IMR-90 (cell line): Measurements from ENCODE around the gene PRPF4.

ENCODE experiments used
- POLR2A ChIP-seq: IDR thresholded peaks from 2 replicates; pipeline ENCODE4 v1.6.1; 2012; ENCODE audit warnings: mild to moderate bottlenecking, low read depth, low read length
- RFX5 ChIP-seq: IDR thresholded peaks from 2 replicates; pipeline ENCODE4 v1.8.0; 2012; ENCODE audit warnings: low read depth, mild to moderate bottlenecking, low read length, moderate library complexity
- SMC3 ChIP-seq: fragments of 150-350 bp; IDR thresholded peaks from 2 replicates; pipeline ENCODE4 v1.6.1; 2016; ENCODE audit warnings: low read depth, mild to moderate bottlenecking, antibody characterized with exemption, low read length, moderate library complexity
- TF ChIP-seq, protein P1 (sequence below): conservative IDR thresholded peaks from 2 replicates; pipeline ENCODE4 v1.5.1; 2012; ENCODE audit warnings: mild to moderate bottlenecking, low read depth, low read length, improper control_type of control experiment
- TF ChIP-seq, protein P2 (sequence below): fragments of 150-350 bp; IDR thresholded peaks from 2 replicates; pipeline ENCODE4 v1.6.1; 2016; ENCODE audit warnings: low read depth, mild to moderate bottlenecking, low read length, moderate library complexity, borderline replicate concordance

DNA sequence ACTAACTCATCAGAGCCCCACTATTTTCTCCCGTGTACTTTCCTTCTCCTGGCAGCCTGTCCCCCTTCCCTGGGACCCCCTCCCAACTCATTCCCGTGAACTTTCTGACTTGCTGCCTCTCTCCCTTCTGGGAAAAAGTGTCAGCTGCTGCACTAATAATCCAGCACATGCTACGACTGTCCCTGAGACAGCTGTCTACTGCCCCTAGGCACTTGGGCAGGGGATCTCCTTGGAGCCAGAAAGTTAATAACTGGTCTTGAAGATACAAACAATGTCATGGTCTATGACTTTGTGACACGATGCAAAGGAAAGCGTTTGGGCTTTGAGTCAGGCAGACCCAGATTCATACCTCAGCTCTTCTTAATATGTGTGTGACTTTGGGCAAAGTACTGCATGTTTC, 37.8 kb downstream of the PRPF4 start:
- TF ChIP-seq, protein P1, sequence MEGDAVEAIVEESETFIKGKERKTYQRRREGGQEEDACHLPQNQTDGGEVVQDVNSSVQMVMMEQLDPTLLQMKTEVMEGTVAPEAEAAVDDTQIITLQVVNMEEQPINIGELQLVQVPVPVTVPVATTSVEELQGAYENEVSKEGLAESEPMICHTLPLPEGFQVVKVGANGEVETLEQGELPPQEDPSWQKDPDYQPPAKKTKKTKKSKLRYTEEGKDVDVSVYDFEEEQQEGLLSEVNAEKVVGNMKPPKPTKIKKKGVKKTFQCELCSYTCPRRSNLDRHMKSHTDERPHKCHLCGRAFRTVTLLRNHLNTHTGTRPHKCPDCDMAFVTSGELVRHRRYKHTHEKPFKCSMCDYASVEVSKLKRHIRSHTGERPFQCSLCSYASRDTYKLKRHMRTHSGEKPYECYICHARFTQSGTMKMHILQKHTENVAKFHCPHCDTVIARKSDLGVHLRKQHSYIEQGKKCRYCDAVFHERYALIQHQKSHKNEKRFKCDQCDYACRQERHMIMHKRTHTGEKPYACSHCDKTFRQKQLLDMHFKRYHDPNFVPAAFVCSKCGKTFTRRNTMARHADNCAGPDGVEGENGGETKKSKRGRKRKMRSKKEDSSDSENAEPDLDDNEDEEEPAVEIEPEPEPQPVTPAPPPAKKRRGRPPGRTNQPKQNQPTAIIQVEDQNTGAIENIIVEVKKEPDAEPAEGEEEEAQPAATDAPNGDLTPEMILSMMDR = no peak
- TF ChIP-seq POLR2A (no peak), SMC3 (no peak), RFX5 (no peak)
- TF ChIP-seq, protein P2, sequence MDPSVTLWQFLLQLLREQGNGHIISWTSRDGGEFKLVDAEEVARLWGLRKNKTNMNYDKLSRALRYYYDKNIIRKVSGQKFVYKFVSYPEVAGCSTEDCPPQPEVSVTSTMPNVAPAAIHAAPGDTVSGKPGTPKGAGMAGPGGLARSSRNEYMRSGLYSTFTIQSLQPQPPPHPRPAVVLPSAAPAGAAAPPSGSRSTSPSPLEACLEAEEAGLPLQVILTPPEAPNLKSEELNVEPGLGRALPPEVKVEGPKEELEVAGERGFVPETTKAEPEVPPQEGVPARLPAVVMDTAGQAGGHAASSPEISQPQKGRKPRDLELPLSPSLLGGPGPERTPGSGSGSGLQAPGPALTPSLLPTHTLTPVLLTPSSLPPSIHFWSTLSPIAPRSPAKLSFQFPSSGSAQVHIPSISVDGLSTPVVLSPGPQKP = no peak
